GM19452 (cell line): ENCODE data around the gene TEX22.

Experiments
- ATAC-seq: cut with Tn5 transposase; IDR thresholded peaks from one replicate; pipeline ENCODE4 v1.9.1; 2021; ENCODE audit not compliant: unreplicated experiment

The TEX22 gene

GRCh38 chr14:105420101-105420973 is 22.0 kb downstream of the TEX22 start:
- no peak for ATAC-seq

GRCh38 chr14:105420974-105421674 is 22.8 kb downstream of the TEX22 start:
- ATAC-seq = no peak

- no peak for ATAC-seq
Observed at GRCh38 chr14:105421723-105422615, 23.6 kb downstream of the TEX22 start.

GRCh38 chr14:105422695-105423487 is 24.6 kb downstream of the TEX22 start:
- no peak for ATAC-seq

- no peak for ATAC-seq
Observed at GRCh38 chr14:105423488-105424195, 25.3 kb downstream of the TEX22 start.

GRCh38 chr14:105424861-105425260 is 26.5 kb downstream of the TEX22 start:
- ATAC-seq = no peak

- ATAC-seq = no peak
Observed at GRCh38 chr14:105425823-105426247, 27.5 kb downstream of the TEX22 start.

GRCh38 chr14:105426416-105427130 is 28.2 kb downstream of the TEX22 start:
- no peak for ATAC-seq

GRCh38 chr14:105427412-105427811 is 29.1 kb downstream of the TEX22 start:
- no peak for ATAC-seq

GRCh38 chr14:105427936-105428485 is 29.7 kb downstream of the TEX22 start:
- no peak for ATAC-seq

GRCh38 chr14:105430042-105430441 is 31.7 kb downstream of the TEX22 start:
- no peak for ATAC-seq

GRCh38 chr14:105430565-105430964 is 32.2 kb downstream of the TEX22 start:
- ATAC-seq = no peak

GRCh38 chr14:105431256-105431655 is 32.9 kb downstream of the TEX22 start:
- ATAC-seq = no peak

- ATAC-seq = no peak
Observed at GRCh38 chr14:105432657-105433056, 34.3 kb downstream of the TEX22 start.

GRCh38 chr14:105433161-105433605 is 34.8 kb downstream of the TEX22 start:
- ATAC-seq = no peak

- no peak for ATAC-seq
Observed at GRCh38 chr14:105436402-105436801, 38.1 kb downstream of the TEX22 start.

GRCh38 chr14:105436891-105437722 is 38.8 kb downstream of the TEX22 start:
- ATAC-seq = no peak
